Activated CD4-positive, alpha-beta T cell treated with anti-CD3 and anti-CD28 coated beads for 36 hours (primary cell): ENCODE data around the gene CTR9. TPM values are rescaled to one million over a fixed set of nuclear protein-coding genes. Genes with fewer than 3 reads are reported as not detected.

Experiments used
- ATAC-seq: fragments of 200-7000 bp; cut with Tn5 transposase; one replicate; pipeline ENCODE4 v1.10.0; 2021; ENCODE audit warnings: mild to moderate bottlenecking, moderate library complexity
- CTCF ChIA-PET: fragments of 350-600 bp; sonication (Branson Sonifier 250); formaldehyde crosslinking; loops from one replicate; lab custom pipeline; 2021; ENCODE audit warnings: antibody characterized with exemption; lab: Charles Lee
- POLR2A ChIA-PET: fragments of 350-600 bp; sonication (Branson Sonifier 250); formaldehyde crosslinking; loops from one replicate; lab custom pipeline; 2021; ENCODE audit warnings: antibody characterized with exemption, inconsistent platforms; lab: Charles Lee
- DNase-seq: peaks from one replicate; pipeline ENCODE4 v3.0.0-alpha.2; 2020
- H3K27ac Mint-ChIP-seq: one replicate; pipeline ENCODE4 v1.8.0; 2021; ENCODE audit warnings: mixed read lengths
- H3K27me3 Mint-ChIP-seq: one replicate; pipeline ENCODE4 v1.8.0; 2021; ENCODE audit warnings: mixed read lengths
- H3K36me3 Mint-ChIP-seq: one replicate; pipeline ENCODE4 v1.8.0; 2021; ENCODE audit warnings: low read depth, mixed read lengths
- H3K4me1 Mint-ChIP-seq: one replicate; pipeline ENCODE4 v1.8.0; 2021; ENCODE audit warnings: mixed read lengths
- H3K4me3 Mint-ChIP-seq: one replicate; pipeline ENCODE4 v1.8.0; 2021; ENCODE audit warnings: mild to moderate bottlenecking, moderate library complexity, mixed read lengths
- H3K9me3 Mint-ChIP-seq: one replicate; pipeline ENCODE4 v1.8.0; 2021; ENCODE audit warnings: low read depth, mixed read lengths
- intact Hi-C, 2 experiments: fragments of 100-400 bp; cut with DNase I in 1 of 2; cut with micrococcal nuclease in 1 of 2; formaldehyde crosslinking; loops; one replicate each; pipeline versions ENCODE4 v1.14.2 to v1.15.1; 2022 to 2024; cut with DNase I, micrococcal nuclease
- total RNA-seq, 2 experiments: library from RNA; stranded (reverse); gene quantifications; one replicate each; pipeline ENCODE4 v1.2.3, GENCODE V29; 2021

Gene CTR9
- total RNA-seq, 2 experiments from 2014 or later: 39.7 to 43.9 TPM

- no peaks in the 10 kb centered on the region for H3K27me3 Mint-ChIP-seq
- intact Hi-C loops: loop anchor here in 1 of 2 experiments (10.0 kb wide), 1 partner anchor 351 kb away; no protein-coding TSS in a partner anchor
- ChIA-PET POLR2A (interaction anchor here (0.6 to 2.0 kb wide), 7 partner anchors 11 to 1238 kb away, joined by 3 to 9 read pairs (median 4); partner anchors contain the start of gene ZBED5), CTCF (interaction anchor here (0.6 to 5.1 kb wide), 6 partner anchors 8 to 1036 kb away, joined by 3 to 60 read pairs (median 4); partner anchors contain the start of gene ZBED5)
- peaks cover 94% of the 10 kb centered on the region for H3K36me3 Mint-ChIP-seq
- peaks cover 77% of the 10 kb centered on the region for H3K4me1 Mint-ChIP-seq
- no peak for ATAC-seq
- peak overlapping the region; percentile 75 for H3K27ac Mint-ChIP-seq
- H3K4me3 Mint-ChIP-seq: no peak overlapping the region
- DNase-seq: no peak
- no peaks in the 10 kb centered on the region for H3K9me3 Mint-ChIP-seq
Measured at GRCh38 chr11:10803676-10804075, 52.6 kb downstream of the CTR9 start.

- H3K4me1 Mint-ChIP-seq: peaks cover 67% of the 10 kb centered on the region
- CTCF ChIA-PET: interaction anchor here (0.5 to 5.1 kb wide), 5 partner anchors 13 to 372 kb away, joined by 3 to 60 read pairs (median 3); partner anchors contain the start of gene RNF141
- H3K9me3 Mint-ChIP-seq: no peaks in the 10 kb centered on the region
- ATAC-seq: no peak
- intact Hi-C loops: loop anchor here (5.0 to 10.0 kb wide), 2 partner anchors 349 to 1037 kb away; partner anchors contain the start of gene USP47 (in 1 of the 2)
- H3K4me3 Mint-ChIP-seq: peak overlapping the region; percentile 93
- peaks cover 75% of the 10 kb centered on the region for H3K36me3 Mint-ChIP-seq
- H3K27ac Mint-ChIP-seq: peak overlapping the region; percentile 96
- POLR2A ChIA-PET: interaction anchor here (1.1 kb wide), 1 partner anchor 52 kb away, joined by 3 read pairs; no protein-coding TSS in a partner anchor
- no peaks in the 10 kb centered on the region for H3K27me3 Mint-ChIP-seq
- no peak for DNase-seq
Measured at GRCh38 chr11:10805741-10806140, 54.7 kb downstream of the CTR9 start.

GRCh38 chr11:10806206-10806605 lies 55.2 kb downstream of the CTR9 start:
- H3K27ac Mint-ChIP-seq: peak overlapping the region; percentile 96
- intact Hi-C loops: loop anchor here (5.0 to 10.0 kb wide), 2 partner anchors 349 to 1036 kb away; partner anchors contain the start of gene USP47 (in 1 of the 2)
- ATAC-seq (no peak), DNase-seq (peak; percentile 20)
- no peaks in the 10 kb centered on the region for H3K9me3 Mint-ChIP-seq
- no peaks in the 10 kb centered on the region for H3K27me3 Mint-ChIP-seq
- ChIA-PET POLR2A (interaction anchor here (0.6 to 1.1 kb wide), 3 partner anchors 10 to 51 kb away, joined by 3 to 5 read pairs (median 3); no protein-coding TSS in a partner anchor), CTCF (interaction anchor here (0.5 to 5.1 kb wide), 4 partner anchors 13 to 372 kb away, joined by 3 to 60 read pairs (median 4); partner anchors contain the start of gene RNF141)
- peaks cover 70% of the 10 kb centered on the region for H3K36me3 Mint-ChIP-seq
- H3K4me3 Mint-ChIP-seq: peak overlapping the region; percentile 93
- H3K4me1 Mint-ChIP-seq: peaks cover 63% of the 10 kb centered on the region

- H3K27me3 Mint-ChIP-seq: no peaks in the 10 kb centered on the region
- H3K4me3 Mint-ChIP-seq: peak overlapping the region; percentile 93
- intact Hi-C loops: loop anchor here (1.0 to 10.0 kb wide), 10 partner anchors 56 to 1493 kb away; partner anchors contain the start of genes CTR9 (in 2 of the 2), GALNT18 (in 1 of the 2), RNF141 (in 1 of the 2) and TMEM41B (in 1 of the 2)
- POLR2A ChIA-PET: interaction anchor here (0.6 to 3.1 kb wide), 10 partner anchors 8 to 1036 kb away, joined by 3 to 32 read pairs (median 6); partner anchors contain the start of genes CTR9 and ZBED5
- peaks cover 50% of the 10 kb centered on the region for H3K4me1 Mint-ChIP-seq
- peaks cover 59% of the 10 kb centered on the region for H3K36me3 Mint-ChIP-seq
- ATAC-seq: no peak
- DNase-seq: peak; percentile 61
- CTCF ChIA-PET: interaction anchor here (2.8 kb wide), 1 partner anchor 51 kb away, joined by 23 read pairs; the partner anchor contains the start of gene ZBED5
- H3K27ac Mint-ChIP-seq: peak overlapping the region; percentile 96
- H3K9me3 Mint-ChIP-seq: no peaks in the 10 kb centered on the region
Measured at GRCh38 chr11:10807493-10808234, 56.6 kb downstream of the CTR9 start.

GRCh38 chr11:10808235-10808552 lies 57.1 kb downstream of the CTR9 start:
- ChIA-PET POLR2A (interaction anchor here (0.6 to 3.1 kb wide), 17 partner anchors 9 to 1035 kb away, joined by 3 to 61 read pairs (median 8); partner anchors contain the start of genes CTR9, RNF141 and ZBED5), CTCF (interaction anchor here (1.0 to 2.8 kb wide), 6 partner anchors 10 to 119 kb away, joined by 3 to 23 read pairs (median 6); partner anchors contain the start of gene ZBED5)
- Mint-ChIP-seq H3K27ac (peak overlapping the region; percentile 96), H3K36me3 (peaks cover 54% of the 10 kb centered on the region), H3K27me3 (peaks cover 2% of the 10 kb centered on the region), H3K4me1 (peaks cover 48% of the 10 kb centered on the region), H3K4me3 (peak overlapping the region; percentile 93), H3K9me3 (no peaks in the 10 kb centered on the region)
- no peak for ATAC-seq
- DNase-seq: no peak
- intact Hi-C loops: loop anchor here (1.0 to 10.0 kb wide), 10 partner anchors 57 to 1493 kb away; partner anchors contain the start of genes CTR9 (in 2 of the 2), GALNT18 (in 1 of the 2), RNF141 (in 1 of the 2) and TMEM41B (in 1 of the 2)

- peaks cover 42% of the 10 kb centered on the region for H3K4me1 Mint-ChIP-seq
- ChIA-PET CTCF (interaction anchor here (0.5 to 2.8 kb wide), 13 partner anchors 10 to 398 kb away, joined by 3 to 23 read pairs (median 6); partner anchors contain the start of gene ZBED5), POLR2A (interaction anchor here (0.6 to 3.1 kb wide), 25 partner anchors 9 to 1390 kb away, joined by 3 to 61 read pairs (median 5); partner anchors contain the start of genes CTR9, RNF141 and ZBED5)
- H3K27me3 Mint-ChIP-seq: peaks cover 2% of the 10 kb centered on the region
- peaks cover 50% of the 10 kb centered on the region for H3K36me3 Mint-ChIP-seq
- DNase-seq: peak; percentile 98
- peak within 1 kb of the TSS; percentile 93 for H3K4me3 Mint-ChIP-seq
- H3K27ac Mint-ChIP-seq: peak within 1 kb of the TSS; percentile 96
- peak; percentile 96 for ATAC-seq
- intact Hi-C loops: loop anchor here (1.0 to 10.0 kb wide), 11 partner anchors 50 to 1494 kb away; partner anchors contain the start of genes CTR9 (in 2 of the 2), ZBED5 (in 2 of the 2), GALNT18 (in 1 of the 2) and RNF141 (in 1 of the 2)
- no peaks in the 10 kb centered on the region for H3K9me3 Mint-ChIP-seq
Measured at GRCh38 chr11:10808553-10809372, 57.7 kb downstream of the CTR9 start, which contains the start of gene EIF4G2. TSS of gene EIF4G2 (minus strand) at chr11:10808926.

GRCh38 chr11:10809373-10810160 lies 58.5 kb downstream of the CTR9 start:
- POLR2A ChIA-PET: interaction anchor here (0.7 to 3.1 kb wide), 20 partner anchors 10 to 1034 kb away, joined by 3 to 61 read pairs (median 6); partner anchors contain the start of genes CTR9, RNF141 and ZBED5
- ATAC-seq: peak; percentile 11
- intact Hi-C loops: loop anchor here (1.0 to 10.0 kb wide), 7 partner anchors 49 to 1495 kb away; partner anchors contain the start of genes ZBED5 (in 2 of the 2), GALNT18 (in 1 of the 2), RNF141 (in 1 of the 2) and TMEM41B (in 1 of the 2)

GRCh38 chr11:10813945-10814344 lies 62.9 kb downstream of the CTR9 start:
- peaks cover 15% of the 10 kb centered on the region for H3K4me1 Mint-ChIP-seq
- H3K27ac Mint-ChIP-seq: no peak overlapping the region
- CTCF ChIA-PET: interaction anchor here (0.7 to 1.2 kb wide), 2 partner anchors 21 to 65 kb away, joined by 3 to 4 read pairs; no protein-coding TSS in a partner anchor
- peaks cover 2% of the 10 kb centered on the region for H3K27me3 Mint-ChIP-seq
- H3K36me3 Mint-ChIP-seq: peaks cover 3% of the 10 kb centered on the region
- no peaks in the 10 kb centered on the region for H3K9me3 Mint-ChIP-seq
- DNase-seq: no peak
- H3K4me3 Mint-ChIP-seq: no peak overlapping the region
- POLR2A ChIA-PET: no interaction called here
- ATAC-seq: no peak
- intact Hi-C loops: no loop called here

More at GRCh38 chr11:10809373-10810160, 58.5 kb downstream of the CTR9 start:
- peak; percentile 59 for DNase-seq
- Mint-ChIP-seq H3K4me3 (peak overlapping the region; percentile 93), H3K27ac (peak overlapping the region; percentile 96), H3K36me3 (peaks cover 42% of the 10 kb centered on the region), H3K4me1 (peaks cover 38% of the 10 kb centered on the region), H3K9me3 (no peaks in the 10 kb centered on the region), H3K27me3 (peaks cover 2% of the 10 kb centered on the region)
- CTCF ChIA-PET: interaction anchor here (0.7 to 2.8 kb wide), 16 partner anchors 11 to 1195 kb away, joined by 3 to 23 read pairs (median 5); partner anchors contain the start of gene ZBED5

GRCh38 chr11:10818594-10818993 lies 67.5 kb downstream of the CTR9 start:
- H3K4me3 Mint-ChIP-seq: no peak overlapping the region
- POLR2A ChIA-PET: no interaction called here
- ATAC-seq (no peak), DNase-seq (no peak)
- H3K27me3 Mint-ChIP-seq: no peaks in the 10 kb centered on the region
- H3K27ac Mint-ChIP-seq: no peak overlapping the region
- H3K9me3 Mint-ChIP-seq: no peaks in the 10 kb centered on the region
- H3K36me3 Mint-ChIP-seq: peaks cover 6% of the 10 kb centered on the region
- CTCF ChIA-PET: no interaction called here
- intact Hi-C loops: no loop called here
- H3K4me1 Mint-ChIP-seq: peaks cover 6% of the 10 kb centered on the region
